ENCODE measurements around the gene CCL17. TPM values are rescaled to one million over a fixed set of nuclear protein-coding genes. Genes with fewer than 3 reads are reported as not detected.
"Not testable (repeated sequence)": the region's sequence is repeated elsewhere in the genome, so short reads cannot be mapped to it uniquely, and the experiment has no call there.

The CCL17 gene
- total RNA-seq, 1 donor from 2014 or later = not detected

DNA sequence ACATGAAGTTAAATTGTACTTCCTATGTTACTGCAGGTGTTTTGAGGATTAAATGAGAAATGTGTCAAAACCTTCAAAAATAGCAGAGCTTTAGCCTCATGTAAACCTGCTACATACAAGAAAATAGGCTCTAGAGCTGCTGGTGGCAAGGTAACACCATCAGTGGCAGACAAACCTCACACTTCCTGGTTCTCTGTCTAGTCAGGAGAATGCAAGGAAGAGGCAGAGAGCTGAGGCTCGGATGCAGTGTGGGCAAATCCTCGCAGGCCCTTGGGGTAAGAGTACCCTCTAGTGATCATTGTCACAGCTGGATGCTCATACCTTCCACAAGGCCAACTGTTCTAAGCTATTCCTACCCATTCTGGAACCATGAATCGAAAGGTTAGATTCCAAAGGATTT is 28.4 kb downstream of the CCL17 start:
- Mint-ChIP-seq H3K4me1 (ENCODE audit: unreplicated experiment) (no peaks in the 10 kb centered on the region), H3K36me3 (ENCODE audit: unreplicated experiment) (peaks cover 47% of the 10 kb centered on the region), H3K4me3 (ENCODE audit: unreplicated experiment) (no peak overlapping the region), H3K27me3 (ENCODE audit: unreplicated experiment) (no peaks in the 10 kb centered on the region), H3K9me3 (ENCODE audit: unreplicated experiment) (no peaks in the 10 kb centered on the region), H3K27ac (ENCODE audit: unreplicated experiment) (no peak overlapping the region)
- TF ChIP-seq, protein P1, sequence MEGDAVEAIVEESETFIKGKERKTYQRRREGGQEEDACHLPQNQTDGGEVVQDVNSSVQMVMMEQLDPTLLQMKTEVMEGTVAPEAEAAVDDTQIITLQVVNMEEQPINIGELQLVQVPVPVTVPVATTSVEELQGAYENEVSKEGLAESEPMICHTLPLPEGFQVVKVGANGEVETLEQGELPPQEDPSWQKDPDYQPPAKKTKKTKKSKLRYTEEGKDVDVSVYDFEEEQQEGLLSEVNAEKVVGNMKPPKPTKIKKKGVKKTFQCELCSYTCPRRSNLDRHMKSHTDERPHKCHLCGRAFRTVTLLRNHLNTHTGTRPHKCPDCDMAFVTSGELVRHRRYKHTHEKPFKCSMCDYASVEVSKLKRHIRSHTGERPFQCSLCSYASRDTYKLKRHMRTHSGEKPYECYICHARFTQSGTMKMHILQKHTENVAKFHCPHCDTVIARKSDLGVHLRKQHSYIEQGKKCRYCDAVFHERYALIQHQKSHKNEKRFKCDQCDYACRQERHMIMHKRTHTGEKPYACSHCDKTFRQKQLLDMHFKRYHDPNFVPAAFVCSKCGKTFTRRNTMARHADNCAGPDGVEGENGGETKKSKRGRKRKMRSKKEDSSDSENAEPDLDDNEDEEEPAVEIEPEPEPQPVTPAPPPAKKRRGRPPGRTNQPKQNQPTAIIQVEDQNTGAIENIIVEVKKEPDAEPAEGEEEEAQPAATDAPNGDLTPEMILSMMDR (IDR thresholded peaks at IDR 0.05) = no peak
- no peak for DNase-seq (ENCODE audit: extremely low spot score, unreplicated experiment)

DNA sequence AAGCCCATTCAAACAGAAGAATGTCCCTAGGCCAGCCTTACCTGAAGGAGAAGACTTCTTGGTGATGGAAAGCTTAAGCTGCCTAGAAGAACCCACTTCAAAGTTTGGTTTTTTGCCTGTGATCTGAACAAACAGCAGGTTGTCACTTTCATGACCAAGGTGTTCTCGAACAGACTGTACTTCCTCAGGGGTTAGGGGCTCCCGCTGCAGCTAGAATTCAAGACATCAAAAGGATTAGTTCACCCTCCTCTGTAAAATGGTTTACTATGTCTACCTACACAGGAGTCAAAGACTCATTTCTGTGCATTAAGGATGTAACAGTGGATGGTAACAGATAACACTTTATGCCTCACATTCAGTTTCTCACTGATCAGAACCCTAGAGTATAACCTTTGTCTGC is 29.4 kb downstream of the CCL17 start:
- no peak overlapping the region for H3K4me3 Mint-ChIP-seq (ENCODE audit: unreplicated experiment)
- H3K36me3 Mint-ChIP-seq (ENCODE audit: unreplicated experiment) = peaks cover 45% of the 10 kb centered on the region
- H3K27me3 Mint-ChIP-seq (ENCODE audit: unreplicated experiment) = no peaks in the 10 kb centered on the region
- no peak overlapping the region for H3K27ac Mint-ChIP-seq (ENCODE audit: unreplicated experiment)
- H3K9me3 Mint-ChIP-seq (ENCODE audit: unreplicated experiment) = no peaks in the 10 kb centered on the region
- H3K4me1 Mint-ChIP-seq (ENCODE audit: unreplicated experiment) = no peaks in the 10 kb centered on the region
- TF ChIP-seq, protein P1 (IDR thresholded peaks at IDR 0.05) = no peak
- no peak for DNase-seq (ENCODE audit: extremely low spot score, unreplicated experiment)

DNA sequence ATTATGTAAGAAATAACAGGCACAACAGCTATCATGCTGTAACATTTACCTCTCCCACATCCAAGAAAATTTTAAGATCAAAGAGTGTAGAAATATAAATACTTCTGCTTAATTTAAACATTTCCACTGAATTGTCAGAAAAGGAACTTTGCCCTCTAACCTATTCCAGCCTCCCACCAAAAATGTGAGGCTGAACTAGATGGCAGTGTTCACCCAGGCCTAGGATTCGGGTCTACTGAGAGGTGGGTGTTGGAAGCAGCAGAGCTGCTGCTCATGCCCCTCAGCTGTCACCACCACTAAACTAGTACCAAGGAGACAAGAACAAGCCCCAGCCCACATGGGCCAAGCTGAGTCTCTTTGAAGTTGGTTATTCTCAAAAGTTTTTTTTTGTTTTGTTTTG is 31.3 kb downstream of the CCL17 start:
- DNase-seq (ENCODE audit: extremely low spot score, unreplicated experiment) = no peak
- Mint-ChIP-seq H3K4me1 (ENCODE audit: unreplicated experiment) (no peaks in the 10 kb centered on the region), H3K27me3 (ENCODE audit: unreplicated experiment) (no peaks in the 10 kb centered on the region), H3K4me3 (ENCODE audit: unreplicated experiment) (no peak overlapping the region), H3K9me3 (ENCODE audit: unreplicated experiment) (peaks cover 6% of the 10 kb centered on the region), H3K27ac (ENCODE audit: unreplicated experiment) (no peak overlapping the region), H3K36me3 (ENCODE audit: unreplicated experiment) (peaks cover 50% of the 10 kb centered on the region)
- TF ChIP-seq, protein P1 (IDR thresholded peaks at IDR 0.05) = no peak

DNA sequence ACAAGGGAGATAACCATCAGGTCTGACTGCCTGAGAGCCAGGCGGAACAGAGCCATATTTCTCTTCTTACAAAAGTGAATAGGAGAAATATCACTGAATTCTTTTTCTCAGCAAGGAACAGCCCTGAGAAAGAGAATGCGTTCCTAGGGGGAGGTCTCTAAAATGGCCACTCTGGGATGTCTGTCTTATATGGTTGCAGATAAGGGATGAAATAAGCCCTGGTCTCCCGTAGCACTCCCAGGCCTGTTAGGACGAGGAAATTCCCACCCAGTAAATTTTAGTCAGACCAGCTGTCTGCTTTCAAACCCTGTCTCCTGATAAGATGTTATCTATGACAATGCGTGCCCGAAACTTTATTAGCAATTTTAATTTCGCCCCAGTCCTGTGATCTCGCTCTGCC is 35.4 kb downstream of the CCL17 start:
- not testable (repeated sequence) for DNase-seq (ENCODE audit: extremely low spot score, unreplicated experiment); H3K4me1 Mint-ChIP-seq (ENCODE audit: unreplicated experiment); H3K27me3 Mint-ChIP-seq (ENCODE audit: unreplicated experiment); H3K4me3 Mint-ChIP-seq (ENCODE audit: unreplicated experiment); H3K27ac Mint-ChIP-seq (ENCODE audit: unreplicated experiment); H3K9me3 Mint-ChIP-seq (ENCODE audit: unreplicated experiment)
- H3K36me3 Mint-ChIP-seq (ENCODE audit: unreplicated experiment) = peaks cover 37% of the 10 kb centered on the region

DNA sequence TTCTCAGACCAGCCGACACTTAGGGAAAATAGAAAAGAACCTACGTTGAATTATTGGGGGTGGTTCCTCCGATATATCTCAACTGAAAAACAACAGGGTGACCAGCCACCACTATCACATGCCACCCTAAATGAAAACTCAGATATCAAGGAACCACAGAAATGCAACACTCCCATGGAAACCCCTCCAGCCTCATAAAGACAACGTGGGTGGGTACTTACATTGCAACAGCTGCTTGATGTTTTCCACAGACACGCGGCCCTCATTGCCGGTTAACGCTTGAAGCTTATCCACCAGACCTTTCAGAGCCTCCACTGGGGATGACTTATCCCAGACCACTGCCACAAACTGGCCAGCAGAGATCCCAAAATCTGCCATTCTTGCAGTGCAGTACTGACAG is 36.0 kb downstream of the CCL17 start:
- H3K36me3 Mint-ChIP-seq (ENCODE audit: unreplicated experiment) = peaks cover 33% of the 10 kb centered on the region
- H3K27me3 Mint-ChIP-seq (ENCODE audit: unreplicated experiment); H3K27ac Mint-ChIP-seq (ENCODE audit: unreplicated experiment); H3K9me3 Mint-ChIP-seq (ENCODE audit: unreplicated experiment); H3K4me1 Mint-ChIP-seq (ENCODE audit: unreplicated experiment); H3K4me3 Mint-ChIP-seq (ENCODE audit: unreplicated experiment); DNase-seq (ENCODE audit: extremely low spot score, unreplicated experiment): not testable (repeated sequence)

DNA sequence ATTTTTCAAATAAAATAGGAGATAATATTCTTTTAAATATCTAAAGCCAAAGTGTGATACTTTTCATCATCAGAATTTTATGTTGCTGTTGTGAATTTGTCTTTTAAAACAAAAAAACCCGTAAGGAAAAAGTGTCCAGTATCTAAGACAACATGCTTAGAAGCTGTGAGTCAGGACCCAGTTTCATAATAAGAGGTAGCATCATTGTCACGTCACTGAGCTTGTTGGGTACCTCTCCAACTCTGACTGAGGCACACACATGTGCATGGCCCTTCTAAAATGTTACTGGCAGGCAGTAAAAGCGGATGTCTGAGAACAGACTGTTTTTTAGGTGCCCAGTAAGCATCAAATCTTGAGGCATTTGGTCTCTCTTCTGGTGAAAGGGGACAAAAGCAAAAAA is 40.1 kb downstream of the CCL17 start:
- Mint-ChIP-seq H3K4me1 (ENCODE audit: unreplicated experiment) (peaks cover 21% of the 10 kb centered on the region), H3K9me3 (ENCODE audit: unreplicated experiment) (peaks cover 9% of the 10 kb centered on the region), H3K4me3 (ENCODE audit: unreplicated experiment) (no peak overlapping the region), H3K27ac (ENCODE audit: unreplicated experiment) (no peak overlapping the region), H3K36me3 (ENCODE audit: unreplicated experiment) (peaks cover 17% of the 10 kb centered on the region), H3K27me3 (ENCODE audit: unreplicated experiment) (no peaks in the 10 kb centered on the region)
- TF ChIP-seq, protein P1 (IDR thresholded peaks at IDR 0.05) = no peak
- DNase-seq (ENCODE audit: extremely low spot score, unreplicated experiment) = no peak

All from osteocyte (in vitro differentiated cells).